NCI-H510A (cell line): ENCODE results near the gene ELMO2.

Experiments used
- DNase-seq: peaks from one replicate; lab custom pipeline; 2025; lab: John Stamatoyannopoulos, UW

Gene ELMO2

GRCh38 chr20:46351357-46352058, 54.9 kb downstream of the ELMO2 start:
- no peak for DNase-seq

GRCh38 chr20:46350986-46351267, 55.5 kb downstream of the ELMO2 start:
- DNase-seq = no peak

GRCh38 chr20:46350201-46350985, 56.0 kb downstream of the ELMO2 start:
- DNase-seq = peak; percentile 27

GRCh38 chr20:46349742-46350056, 56.7 kb downstream of the ELMO2 start:
- DNase-seq = no peak

- peak; percentile 47 for DNase-seq
Measured at GRCh38 chr20:46349035-46349741, 57.2 kb downstream of the ELMO2 start.

- DNase-seq = no peak
Measured at GRCh38 chr20:46347841-46348803, 58.3 kb downstream of the ELMO2 start.

- DNase-seq = no peak
Measured at GRCh38 chr20:46346770-46347169, 59.6 kb downstream of the ELMO2 start.

- DNase-seq = no peak
Measured at GRCh38 chr20:46344488-46345162, 61.8 kb downstream of the ELMO2 start.

- DNase-seq = no peak
Measured at GRCh38 chr20:46343975-46344357, 62.4 kb downstream of the ELMO2 start.

GRCh38 chr20:46343348-46343974, 63.0 kb downstream of the ELMO2 start:
- no peak for DNase-seq

- no peak for DNase-seq
Measured at GRCh38 chr20:46342451-46343347, 63.7 kb downstream of the ELMO2 start.

GRCh38 chr20:46342010-46342378, 64.4 kb downstream of the ELMO2 start:
- DNase-seq = no peak

GRCh38 chr20:46341074-46342009, 65.1 kb downstream of the ELMO2 start:
- DNase-seq = no peak

- DNase-seq = no peak
Measured at GRCh38 chr20:46339037-46339436, 67.4 kb downstream of the ELMO2 start.

- no peak for DNase-seq
Measured at GRCh38 chr20:46336735-46337134, 69.7 kb downstream of the ELMO2 start.

GRCh38 chr20:46334303-46334904, 72.0 kb downstream of the ELMO2 start:
- DNase-seq = no peak

- DNase-seq = no peak
Measured at GRCh38 chr20:46333161-46333991, 73.0 kb downstream of the ELMO2 start.
